Femur (tissue), 1 donor: ENCODE results near the gene CACYBP.
A peak's percentile ranks its signal among the peaks of the same experiment; 100 is the strongest.

ENCODE experiments used
- DNase-seq: peaks from one replicate; pipeline ENCODE4 v3.0.0-alpha.2; 2017

CACYBP gene

DNA sequence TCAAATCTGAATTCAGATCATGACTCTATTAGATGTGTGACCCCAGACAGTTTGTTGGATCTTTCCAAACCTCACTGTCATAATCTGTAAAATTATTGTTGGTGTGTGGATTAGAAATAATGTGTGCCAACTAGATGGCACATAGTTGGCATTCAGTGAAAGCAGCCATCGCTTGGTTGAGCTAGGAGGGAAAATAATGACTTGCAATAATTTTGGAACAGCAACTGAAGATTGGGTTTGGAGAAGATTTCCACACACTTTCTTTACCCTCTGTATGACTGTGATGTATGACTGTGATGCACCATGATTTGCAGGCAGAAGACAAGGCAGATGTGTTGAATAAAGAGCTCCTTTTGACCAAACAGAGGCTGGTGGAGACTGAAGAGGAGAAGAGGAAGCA lies 24.0 kb upstream of the CACYBP start:
- no peak for DNase-seq

DNA sequence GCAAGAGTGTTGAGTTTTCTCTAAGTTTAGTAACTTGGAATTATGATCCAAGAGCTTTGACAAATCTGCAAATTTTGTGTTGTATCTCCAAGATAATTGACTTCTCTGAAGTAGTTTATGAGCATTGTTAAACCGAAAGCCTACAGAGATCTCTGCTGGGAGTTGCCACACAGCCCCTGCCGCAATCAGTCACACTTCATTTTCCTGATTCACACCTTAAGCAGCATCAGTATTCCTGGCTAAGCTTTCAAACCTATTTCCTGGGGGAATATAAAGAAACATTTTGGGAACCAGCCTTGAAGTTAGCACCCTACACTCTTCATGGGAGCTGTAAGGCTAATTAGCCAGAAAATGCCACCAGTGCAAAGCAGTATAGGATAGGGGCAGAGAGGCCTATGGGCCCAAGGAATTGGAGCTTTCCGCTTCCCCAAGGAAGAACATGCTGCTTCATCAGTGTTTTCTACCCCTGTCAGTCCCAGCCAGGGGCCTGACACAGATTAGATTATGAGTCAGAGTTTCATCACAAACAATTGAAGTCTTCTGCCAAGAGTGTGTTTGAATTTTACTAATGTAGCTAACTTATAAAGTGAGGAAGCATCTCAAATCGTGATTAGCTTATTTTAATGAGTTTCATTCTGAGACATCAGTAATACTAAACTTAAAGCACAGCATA lies 23.2 kb upstream of the CACYBP start:
- DNase-seq, result no peak

GRCh38 chr1:174982971-174983689 lies 16.6 kb upstream of the CACYBP start:
- no peak for DNase-seq

DNA sequence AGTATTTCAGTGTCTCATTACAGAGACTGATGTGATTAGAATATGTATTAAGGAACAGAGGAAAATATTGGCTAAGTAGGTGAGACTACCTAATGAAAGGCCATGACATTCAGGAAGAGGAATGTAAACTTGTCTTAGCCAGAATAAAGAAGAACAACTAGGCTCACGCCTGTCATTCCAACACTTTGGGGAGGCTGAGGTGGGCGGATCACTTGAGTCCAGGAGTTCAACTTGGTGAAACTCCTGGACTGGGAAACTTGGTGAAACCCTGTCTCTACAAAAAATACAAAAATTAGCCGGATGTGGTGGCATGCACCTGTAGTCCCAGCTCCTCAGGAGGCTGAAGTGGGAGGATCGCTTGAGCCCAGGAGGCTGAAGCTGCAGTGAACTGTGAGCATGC lies 14.8 kb upstream of the CACYBP start:
- no peak for DNase-seq

DNA sequence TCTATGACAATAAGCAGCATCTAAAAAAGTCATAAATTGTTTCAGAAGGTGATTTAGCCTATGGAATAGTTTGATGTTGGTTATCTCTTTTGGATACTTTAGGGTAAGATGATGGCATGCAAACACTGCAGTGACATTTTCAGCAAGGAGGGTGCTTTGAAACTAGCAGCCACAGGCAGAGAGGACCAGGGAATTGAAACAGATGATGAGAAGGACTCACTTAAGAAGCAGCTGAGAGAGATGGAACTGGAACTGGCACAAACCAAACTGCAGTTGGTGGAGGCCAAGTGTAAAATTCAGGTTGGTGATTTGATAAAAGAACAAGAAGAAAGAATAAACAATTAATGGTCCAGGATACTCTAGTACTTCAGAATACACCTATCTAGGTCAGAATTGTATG lies 11.2 kb upstream of the CACYBP start:
- DNase-seq, result no peak

DNA sequence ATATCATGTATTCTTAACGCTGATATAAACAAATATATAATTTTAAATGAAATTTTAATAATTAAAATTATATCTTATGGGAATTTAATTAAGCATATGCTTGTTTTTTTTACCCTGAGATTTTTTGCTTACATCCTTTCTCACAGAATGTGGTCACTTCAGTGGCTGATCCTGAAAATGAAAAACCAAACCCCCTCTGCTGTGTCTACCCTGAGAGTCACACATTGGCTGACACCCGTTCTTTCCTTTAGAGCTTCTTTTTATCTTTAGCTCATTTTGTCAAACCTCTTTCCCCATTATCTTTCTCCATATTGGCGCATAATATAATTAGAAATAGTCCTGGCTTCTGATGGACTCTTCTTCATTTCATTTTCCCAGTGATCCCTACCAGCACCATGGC lies 10.8 kb upstream of the CACYBP start:
- no peak for DNase-seq

- no peak for DNase-seq
Observed at GRCh38 chr1:174989536-174990220, 10.1 kb upstream of the CACYBP start.

- no peak for DNase-seq
Observed at GRCh38 chr1:174990382-174990999, 9.3 kb upstream of the CACYBP start.

DNA sequence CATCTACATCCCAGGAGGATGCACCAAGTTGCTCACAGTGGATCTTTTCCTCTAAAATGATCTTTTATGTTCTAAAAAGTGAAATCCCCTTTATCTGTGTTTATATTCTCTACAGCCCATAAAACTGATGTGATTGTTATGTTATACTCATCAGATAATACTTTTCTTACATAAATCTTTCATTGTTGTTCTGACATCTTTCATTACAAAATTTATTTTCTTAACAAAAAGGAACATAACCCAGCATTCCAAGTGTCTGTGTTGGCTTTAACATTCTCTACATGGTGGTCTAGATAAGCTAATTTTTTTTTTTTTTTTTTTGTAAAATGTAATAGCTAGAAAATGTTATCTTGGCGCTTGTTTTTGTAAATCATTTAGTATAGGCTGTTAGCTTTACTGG lies 8.3 kb upstream of the CACYBP start:
- DNase-seq, result no peak

DNA sequence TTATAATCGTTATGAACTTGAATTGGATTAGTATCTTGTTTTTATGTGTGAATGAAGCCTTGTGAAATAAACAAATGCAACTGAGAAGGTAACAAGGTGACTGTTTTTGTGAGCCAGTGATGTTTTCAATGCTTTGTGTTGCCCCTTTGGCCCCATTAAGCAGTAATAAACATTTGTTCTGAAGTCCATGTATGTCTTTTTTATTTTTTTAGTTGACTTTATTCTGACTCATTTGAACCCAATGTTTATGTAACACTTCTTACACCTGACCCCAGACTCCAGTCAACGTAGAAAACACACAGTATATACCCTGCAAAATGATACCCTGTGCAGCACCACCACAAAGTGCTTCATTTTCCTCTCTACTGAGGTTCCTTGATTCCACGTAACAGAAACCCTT lies 4.6 kb upstream of the CACYBP start:
- no peak for DNase-seq

GRCh38 chr1:174995916-174996315 lies 3.8 kb upstream of the CACYBP start:
- no peak for DNase-seq

DNA sequence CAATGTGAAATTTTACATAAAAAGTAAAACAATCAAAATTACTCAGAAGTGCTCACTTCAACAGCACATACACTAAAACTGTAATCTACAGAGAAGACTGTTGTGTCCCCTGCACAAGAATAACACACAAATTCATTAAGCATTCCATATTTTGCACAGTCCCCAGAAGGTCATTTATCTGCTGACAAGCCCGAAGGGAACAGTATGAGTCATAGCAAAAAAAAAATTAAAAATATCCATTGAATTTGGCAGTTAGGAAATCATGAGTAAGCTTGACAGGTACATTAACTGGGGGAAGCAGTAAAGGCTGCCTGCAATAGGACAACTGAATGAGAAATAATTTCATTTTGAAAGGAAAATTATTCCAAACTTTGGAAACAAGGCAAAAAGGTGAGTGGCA lies 3.3 kb upstream of the CACYBP start:
- DNase-seq, result no peak

- no peak for DNase-seq
Observed at GRCh38 chr1:174997041-174997440, 2.7 kb upstream of the CACYBP start.

DNA sequence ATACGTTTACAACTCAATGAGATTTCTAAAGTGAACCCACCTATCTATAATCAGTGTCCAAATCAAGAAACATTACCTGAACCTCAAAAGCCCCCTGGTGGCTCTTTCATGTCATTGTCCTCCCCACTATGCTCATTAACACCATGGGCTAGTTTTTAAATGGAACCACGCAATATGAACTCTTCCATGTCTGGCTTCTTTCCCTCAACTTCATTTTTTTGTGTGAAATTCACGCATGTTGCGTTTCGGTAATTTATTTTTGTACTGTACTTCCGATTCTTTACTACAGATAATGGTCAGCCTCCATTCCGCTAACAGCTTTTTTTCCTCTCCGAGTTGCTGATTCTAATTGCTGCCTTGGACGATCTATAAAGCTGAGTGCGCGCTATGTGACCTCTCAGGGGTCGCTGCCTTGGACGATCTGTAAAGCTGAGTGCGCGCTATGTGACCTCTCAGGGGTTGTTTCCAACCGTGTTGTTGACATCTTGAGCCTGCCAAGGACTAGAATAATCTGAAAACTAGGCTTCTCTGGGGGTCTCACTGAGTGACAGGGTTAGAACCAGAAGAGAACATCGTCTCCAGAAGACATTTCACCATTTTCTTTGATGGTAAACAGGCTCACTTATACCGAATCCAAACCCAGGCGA lies 1.1 kb upstream of the CACYBP start:
- peak; percentile 41 for DNase-seq

GRCh38 chr1:174999216-174999935 lies 371 bp upstream of the CACYBP start:
- DNase-seq, result peak; percentile 99

DNA sequence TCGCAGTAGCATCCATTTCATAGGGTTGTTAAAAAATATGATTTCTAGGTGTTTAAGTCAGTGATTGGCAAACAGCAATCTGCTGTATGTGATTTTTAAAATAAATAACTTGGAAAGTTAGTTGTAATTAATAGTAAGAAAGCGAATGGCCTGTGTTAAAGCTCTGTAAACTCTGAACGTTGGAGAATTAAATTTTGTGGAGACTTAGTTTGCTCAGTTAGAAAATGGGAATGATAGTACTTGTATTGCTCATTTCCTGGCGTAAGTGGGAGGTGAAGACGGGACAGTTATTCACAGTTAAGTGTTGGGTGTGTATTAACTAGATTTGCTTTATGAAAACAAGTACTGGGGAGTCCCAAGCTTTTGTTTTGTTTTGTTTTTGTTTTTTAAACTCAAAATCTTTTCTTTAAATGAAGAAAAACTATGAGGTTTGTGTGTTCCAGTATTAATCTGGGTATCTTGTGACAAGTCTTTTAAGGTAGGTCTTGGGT lies 995 bp downstream of the CACYBP start:
- no peak for DNase-seq

DNA sequence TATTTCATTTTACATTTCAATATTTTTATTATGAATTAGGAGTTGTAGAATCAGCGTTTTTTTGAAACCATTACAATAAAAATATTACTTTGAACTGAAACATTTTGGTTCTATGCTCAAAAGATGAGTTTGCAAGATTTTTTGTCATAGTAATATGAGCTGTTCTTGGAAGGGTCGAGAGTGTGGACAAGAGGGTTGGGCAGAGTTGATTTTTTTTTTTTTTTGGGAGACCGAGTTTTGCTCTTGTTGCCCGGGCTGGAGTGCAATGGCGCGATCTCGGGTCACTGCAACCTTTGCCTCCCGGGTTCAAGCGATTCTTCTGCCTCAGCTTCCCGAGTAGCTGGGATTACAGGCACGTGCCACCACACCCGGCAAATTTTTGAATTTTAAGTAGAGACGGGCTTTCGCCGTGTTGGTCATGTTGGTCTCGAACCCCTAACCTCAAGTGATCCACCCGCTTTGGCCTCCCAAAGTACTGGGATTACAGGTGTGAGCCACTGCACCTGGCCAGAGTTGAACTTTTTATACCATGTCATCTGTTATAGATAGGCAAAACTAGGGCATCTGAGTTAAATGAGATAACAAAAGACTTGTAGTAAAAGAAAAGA lies 3.3 kb downstream of the CACYBP start:
- no peak for DNase-seq

- DNase-seq, result no peak
Observed at GRCh38 chr1:175003521-175003920, 3.8 kb downstream of the CACYBP start.

GRCh38 chr1:175005085-175005783 lies 5.5 kb downstream of the CACYBP start:
- DNase-seq, result no peak

GRCh38 chr1:175009532-175009931 lies 9.8 kb downstream of the CACYBP start:
- no peak for DNase-seq

GRCh38 chr1:175013445-175013844 lies 13.7 kb downstream of the CACYBP start:
- DNase-seq, result no peak
